Upper lobe of left lung (tissue), 4 donors: ENCODE measurements around the gene NDUFAF3.

Source experiments
- CTCF ChIP-seq, 6 experiments: fragments of 450-650 bp in 4 of 6; fragments of 200-600 bp in 2 of 6; sonication (generic) in 2 of 6; IDR thresholded peaks; one replicate each; pipeline ENCODE4 v1.5.1; 2016 to 2019; ENCODE audit warnings: antibody characterized with exemption in 6 of 6
- EP300 ChIP-seq, 4 donors: sonication (generic); formaldehyde crosslinking; IDR thresholded peaks; one replicate each; pipeline ENCODE4 v1.5.1; 2017; ENCODE audit warnings: antibody characterized with exemption in 4 of 4, control low read depth in 2 of 4

GRCh38 chr3:48982686-48983085 lies 39.2 kb upstream of the NDUFAF3 start:
- no peak for TF ChIP-seq CTCF (IDR thresholded peaks at IDR 0.05)
- TF ChIP-seq EP300 (IDR thresholded peaks at IDR 0.05): no peak
